Measurements from ENCODE around the gene ASB13. TPM values are rescaled to one million over a fixed set of nuclear protein-coding genes. Genes with fewer than 3 reads are reported as not detected.

The ASB13 gene
- total RNA-seq, 1 experiment from 2014 or later: 25.9 TPM

DNA sequence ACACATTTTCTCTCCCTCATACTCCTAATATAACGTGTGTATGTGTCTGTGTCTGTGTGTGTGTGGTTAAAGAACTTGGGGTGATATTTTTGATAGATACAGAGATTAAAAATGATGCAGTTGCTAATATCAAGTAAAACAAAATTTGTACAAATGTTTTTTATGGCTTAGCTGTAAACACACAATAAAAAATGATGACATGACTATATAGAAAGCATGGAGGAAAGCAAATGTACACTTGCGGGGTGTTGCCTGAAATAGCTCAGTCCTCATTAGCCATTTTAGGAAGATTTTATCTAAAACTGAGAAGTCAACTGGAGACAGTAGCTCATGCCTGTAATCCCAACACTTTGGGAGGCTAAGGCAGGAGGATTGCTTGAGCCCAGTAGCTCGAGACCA, 12.6 kb upstream of the ASB13 start (continued):
- TF ChIP-seq, protein P1, sequence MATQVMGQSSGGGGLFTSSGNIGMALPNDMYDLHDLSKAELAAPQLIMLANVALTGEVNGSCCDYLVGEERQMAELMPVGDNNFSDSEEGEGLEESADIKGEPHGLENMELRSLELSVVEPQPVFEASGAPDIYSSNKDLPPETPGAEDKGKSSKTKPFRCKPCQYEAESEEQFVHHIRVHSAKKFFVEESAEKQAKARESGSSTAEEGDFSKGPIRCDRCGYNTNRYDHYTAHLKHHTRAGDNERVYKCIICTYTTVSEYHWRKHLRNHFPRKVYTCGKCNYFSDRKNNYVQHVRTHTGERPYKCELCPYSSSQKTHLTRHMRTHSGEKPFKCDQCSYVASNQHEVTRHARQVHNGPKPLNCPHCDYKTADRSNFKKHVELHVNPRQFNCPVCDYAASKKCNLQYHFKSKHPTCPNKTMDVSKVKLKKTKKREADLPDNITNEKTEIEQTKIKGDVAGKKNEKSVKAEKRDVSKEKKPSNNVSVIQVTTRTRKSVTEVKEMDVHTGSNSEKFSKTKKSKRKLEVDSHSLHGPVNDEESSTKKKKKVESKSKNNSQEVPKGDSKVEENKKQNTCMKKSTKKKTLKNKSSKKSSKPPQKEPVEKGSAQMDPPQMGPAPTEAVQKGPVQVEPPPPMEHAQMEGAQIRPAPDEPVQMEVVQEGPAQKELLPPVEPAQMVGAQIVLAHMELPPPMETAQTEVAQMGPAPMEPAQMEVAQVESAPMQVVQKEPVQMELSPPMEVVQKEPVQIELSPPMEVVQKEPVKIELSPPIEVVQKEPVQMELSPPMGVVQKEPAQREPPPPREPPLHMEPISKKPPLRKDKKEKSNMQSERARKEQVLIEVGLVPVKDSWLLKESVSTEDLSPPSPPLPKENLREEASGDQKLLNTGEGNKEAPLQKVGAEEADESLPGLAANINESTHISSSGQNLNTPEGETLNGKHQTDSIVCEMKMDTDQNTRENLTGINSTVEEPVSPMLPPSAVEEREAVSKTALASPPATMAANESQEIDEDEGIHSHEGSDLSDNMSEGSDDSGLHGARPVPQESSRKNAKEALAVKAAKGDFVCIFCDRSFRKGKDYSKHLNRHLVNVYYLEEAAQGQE (IDR thresholded peaks at IDR 0.05; ENCODE audit: low read depth): no peak
- no peak for TF ChIP-seq ZNF274 (IDR thresholded peaks at IDR 0.05; ENCODE audit: low read depth, low read length)
- TF ChIP-seq SIN3A (IDR thresholded peaks at IDR 0.05; ENCODE audit: low read depth): no peak

DNA sequence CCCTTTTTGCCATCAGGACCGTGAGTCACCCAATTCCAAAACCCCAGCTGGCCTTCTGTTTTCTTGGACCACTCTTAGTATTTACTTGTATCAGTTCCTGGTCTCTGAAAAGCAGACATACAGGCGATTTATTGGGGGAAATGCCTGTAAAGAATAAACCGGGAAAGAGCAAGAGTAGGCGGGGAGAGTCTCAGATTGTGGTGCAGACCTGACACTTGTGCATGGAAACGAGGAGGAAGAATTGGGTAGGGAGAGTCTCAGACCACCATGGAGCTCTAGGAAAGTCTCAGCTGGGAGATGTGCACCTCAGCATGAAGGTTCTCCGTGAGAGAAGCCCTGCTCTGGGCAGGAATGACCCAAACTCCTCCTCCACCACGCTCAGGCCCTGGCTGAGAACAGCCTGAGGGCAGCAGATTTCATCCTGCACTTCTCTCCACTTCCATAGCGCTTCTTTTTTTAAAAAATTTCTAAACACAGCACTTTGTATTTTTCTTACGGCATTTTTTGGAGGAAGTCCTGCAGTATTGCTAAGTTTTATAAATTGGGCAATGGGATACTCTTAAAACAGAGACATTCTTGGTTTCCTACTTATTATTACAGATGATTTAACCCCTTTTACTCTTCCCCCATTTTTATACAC, 12.1 kb upstream of the ASB13 start:
- Histone ChIP-seq H3K9ac (ENCODE audit: low read length) (no peak overlapping the region), H3K27ac (ENCODE audit: low read depth, low read length) (no peak overlapping the region), H3K4me1 (ENCODE audit: control insufficient read depth in 1 of 2, insufficient read depth in 2 of 2, low read length in 2 of 2) (no peaks in the 10 kb centered on the region), H3K4me2 (ENCODE audit: low read length) (no peak overlapping the region), H3K79me2 (ENCODE audit: insufficient read depth, low read length) (no peaks in the 10 kb centered on the region), H3K9me2 (ENCODE audit: insufficient read depth) (no peaks in the 10 kb centered on the region), H3K9me3 (ENCODE audit: control insufficient read depth in 1 of 2, insufficient read depth in 1 of 2, low read depth in 1 of 2, low read length in 2 of 2) (peaks cover 3 to 4% of the 10 kb centered on the region in 2 experiments; a peak in 2 of 4 replicates), H3K36me3 (ENCODE audit: control insufficient read depth in 1 of 2, insufficient read depth in 2 of 2, low read length in 2 of 2) (no peaks in the 10 kb centered on the region), H4K20me1 (ENCODE audit: insufficient read depth) (no peaks in the 10 kb centered on the region), H3K27me3 (ENCODE audit: insufficient read depth, low read length) (no peaks in the 10 kb centered on the region), H3K4me3 (replicated peaks in 1 of 2; ENCODE audit: low read depth in 1 of 2, low read length in 2 of 2) (no peak overlapping the region), H2AFZ (ENCODE audit: low read depth, low read length, poor library complexity, severe bottlenecking) (no peak overlapping the region)
- TF ChIP-seq FOSL1 (IDR thresholded peaks at IDR 0.05; ENCODE audit: low read depth) (no peak), ZNF274 (IDR thresholded peaks at IDR 0.05; ENCODE audit: low read depth, low read length) (no peak)
- TF ChIP-seq, protein P1 (IDR thresholded peaks at IDR 0.05; ENCODE audit: low read depth): no peak
- TF ChIP-seq, protein P2, sequence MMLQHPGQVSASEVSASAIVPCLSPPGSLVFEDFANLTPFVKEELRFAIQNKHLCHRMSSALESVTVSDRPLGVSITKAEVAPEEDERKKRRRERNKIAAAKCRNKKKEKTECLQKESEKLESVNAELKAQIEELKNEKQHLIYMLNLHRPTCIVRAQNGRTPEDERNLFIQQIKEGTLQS (IDR thresholded peaks at IDR 0.05): no peak
- intact Hi-C loops (cut with micrococcal nuclease): no loop called here
- BruUV-seq (replicated peaks): no TSS peak
- ChIA-PET CTCF (no interaction called here), POLR2A (no interaction called here), RAD21 (ENCODE audit: low non-redundant PET in 1 of 2, low total read pairs in 2 of 2, uncharacterized antibody in 2 of 2, unreplicated experiment in 2 of 2) (no interaction called here)
- ATAC-seq: no peak
- DNase-seq (ENCODE audit: low read depth, low spot score): no peak

Measured in HCT116 (cell line).